Measurements from ENCODE around the gene FAM13A.
"Not testable (repeated sequence)": the region's sequence is repeated elsewhere in the genome, so short reads cannot be mapped to it uniquely, and the experiment has no call there.

The FAM13A gene

GRCh38 chr4:89039730-89040338, 17.2 kb downstream of the FAM13A start:
- no peak for DNase-seq

GRCh38 chr4:89036535-89036934, 20.4 kb downstream of the FAM13A start:
- no peak for DNase-seq

- DNase-seq: no peak
These were observed 25.7 kb downstream of the FAM13A start for GRCh38 chr4:89031272-89031671.

GRCh38 chr4:89029591-89029990, 27.4 kb downstream of the FAM13A start:
- no peak for DNase-seq

GRCh38 chr4:89026542-89026941, 30.4 kb downstream of the FAM13A start:
- DNase-seq: no peak

- no peak for DNase-seq
These were observed 32.8 kb downstream of the FAM13A start for GRCh38 chr4:89024051-89024675.

- DNase-seq: no peak
These were observed 33.8 kb downstream of the FAM13A start for GRCh38 chr4:89023140-89023539.

- no peak for DNase-seq
These were observed 34.4 kb downstream of the FAM13A start for GRCh38 chr4:89022426-89023128.

- DNase-seq: no peak
These were observed 35.3 kb downstream of the FAM13A start for GRCh38 chr4:89021684-89022083.

GRCh38 chr4:89021062-89021461, 35.9 kb downstream of the FAM13A start:
- no peak for DNase-seq

GRCh38 chr4:89014897-89015296, 42.1 kb downstream of the FAM13A start:
- DNase-seq: not testable (repeated sequence)

- no peak for DNase-seq
These were observed 47.1 kb downstream of the FAM13A start for GRCh38 chr4:89009761-89010369.

- no peak for DNase-seq
These were observed 47.9 kb downstream of the FAM13A start for GRCh38 chr4:89009115-89009514.

- no peak for DNase-seq
These were observed 48.8 kb downstream of the FAM13A start for GRCh38 chr4:89008166-89008565.

- DNase-seq: no peak
These were observed 49.5 kb downstream of the FAM13A start for GRCh38 chr4:89007338-89007939.

GRCh38 chr4:89006307-89006706, 50.7 kb downstream of the FAM13A start:
- no peak for DNase-seq

GRCh38 chr4:89005066-89005465, 51.9 kb downstream of the FAM13A start:
- not testable (repeated sequence) for DNase-seq

GRCh38 chr4:89001647-89002445, 55.1 kb downstream of the FAM13A start:
- DNase-seq: no peak

- DNase-seq: peak; percentile 1
These were observed 56.1 kb downstream of the FAM13A start for GRCh38 chr4:89000844-89001360.

- DNase-seq: no peak
These were observed 56.6 kb downstream of the FAM13A start for GRCh38 chr4:89000382-89000781.

GRCh38 chr4:88999392-88999930, 57.5 kb downstream of the FAM13A start:
- no peak for DNase-seq

GRCh38 chr4:88998891-88999290, 58.1 kb downstream of the FAM13A start:
- no peak for DNase-seq
